AG09309 (cell line): Measurements from ENCODE around the gene PPP2R5D.
"Not testable (repeated sequence)": the region's sequence is repeated elsewhere in the genome, so short reads cannot be mapped to it uniquely, and the experiment has no call there.

Experiments
- DNase-seq: peaks from one replicate; pipeline ENCODE4 v3.0.0-alpha.2; 2010; ENCODE audit warnings: low read depth
- H3K4me3 ChIP-seq: 2 replicates; pipeline ENCODE4 v1.5.1; 2011; ENCODE audit warnings: mild to moderate bottlenecking, low read depth, low read length, moderate library complexity; ENCODE audit not compliant: control insufficient read depth
- CTCF ChIP-seq: IDR thresholded peaks from 2 replicates; pipeline ENCODE4 v1.5.1; 2011; ENCODE audit warnings: mild to moderate bottlenecking, low read depth, low read length, inconsistent platforms; ENCODE audit not compliant: insufficient read depth, control insufficient read depth; ENCODE audit errors: missing control alignments

The PPP2R5D gene

GRCh38 chr6:42993445-42993844 is 9.1 kb downstream of the PPP2R5D start:
- no peak for TF ChIP-seq CTCF
- no peak for DNase-seq
- H3K4me3 ChIP-seq, result no peak overlapping the region

- TF ChIP-seq CTCF, result peak; percentile 2
- no peak overlapping the region for H3K4me3 ChIP-seq
- no peak for DNase-seq
Observed at GRCh38 chr6:42996513-42996912, 12.1 kb downstream of the PPP2R5D start.

GRCh38 chr6:42998205-42998604 is 13.8 kb downstream of the PPP2R5D start:
- DNase-seq, H3K4me3 ChIP-seq: not testable (repeated sequence)

GRCh38 chr6:43001843-43002242 is 17.5 kb downstream of the PPP2R5D start:
- DNase-seq, result no peak
- no peak overlapping the region for H3K4me3 ChIP-seq
- TF ChIP-seq CTCF, result no peak

GRCh38 chr6:43005844-43006243 is 21.5 kb downstream of the PPP2R5D start:
- H3K4me3 ChIP-seq, result no peak overlapping the region
- DNase-seq, result no peak

GRCh38 chr6:43006251-43006650 is 21.9 kb downstream of the PPP2R5D start:
- TF ChIP-seq CTCF, result no peak
- no peak overlapping the region for H3K4me3 ChIP-seq
- no peak for DNase-seq

More at GRCh38 chr6:43005844-43006243, 21.5 kb downstream of the PPP2R5D start:
- TF ChIP-seq CTCF, result no peak

GRCh38 chr6:43007126-43007525 is 22.8 kb downstream of the PPP2R5D start:
- DNase-seq, result no peak
- no peak for TF ChIP-seq CTCF
- H3K4me3 ChIP-seq, result no peak overlapping the region
